ENCODE data around the gene DLEC1. TPM values are rescaled to one million over a fixed set of nuclear protein-coding genes. Genes with fewer than 3 reads are reported as not detected.

The DLEC1 gene
- total RNA-seq, 1 donor from 2014 or later = 0.11 TPM

DNA sequence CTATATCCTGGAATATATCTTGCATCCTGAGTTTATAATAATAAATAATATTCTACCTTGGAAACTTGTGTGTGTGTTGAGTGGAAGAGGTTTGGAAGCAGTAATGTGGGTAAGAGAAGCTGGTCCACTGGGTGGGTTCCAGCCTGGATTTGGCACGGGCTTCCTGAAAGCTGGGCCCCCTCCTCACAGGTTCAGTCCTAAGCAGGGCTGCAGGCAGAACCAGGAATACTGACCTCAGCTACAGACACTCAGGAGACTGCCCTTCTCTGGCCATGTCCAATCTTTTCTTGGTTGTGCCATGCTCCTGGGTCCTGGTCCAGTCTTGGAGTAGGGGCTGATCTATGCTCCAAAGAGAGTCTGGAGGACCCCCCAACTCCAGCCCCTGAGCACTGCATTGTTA lies 104.0 kb downstream of the DLEC1 start:
- Histone ChIP-seq H3K27me3 (no peaks in the 10 kb centered on the region), H3K4me1 (peaks cover 0 to 10% of the 10 kb centered on the region in 2 donors), H3K27ac (no peak overlapping the region), H3K9me3 (no peaks in the 10 kb centered on the region), H3K36me3 (peaks cover 5 to 16% of the 10 kb centered on the region in 2 donors), H3K4me3 (no peak overlapping the region)
- intact Hi-C loops (cut with DNase I) = no loop called here
- DNase-seq (ENCODE audit: low spot score in 2 of 2) = peak in 1 of 2 donors; percentile 9
- TF ChIP-seq, protein P1, sequence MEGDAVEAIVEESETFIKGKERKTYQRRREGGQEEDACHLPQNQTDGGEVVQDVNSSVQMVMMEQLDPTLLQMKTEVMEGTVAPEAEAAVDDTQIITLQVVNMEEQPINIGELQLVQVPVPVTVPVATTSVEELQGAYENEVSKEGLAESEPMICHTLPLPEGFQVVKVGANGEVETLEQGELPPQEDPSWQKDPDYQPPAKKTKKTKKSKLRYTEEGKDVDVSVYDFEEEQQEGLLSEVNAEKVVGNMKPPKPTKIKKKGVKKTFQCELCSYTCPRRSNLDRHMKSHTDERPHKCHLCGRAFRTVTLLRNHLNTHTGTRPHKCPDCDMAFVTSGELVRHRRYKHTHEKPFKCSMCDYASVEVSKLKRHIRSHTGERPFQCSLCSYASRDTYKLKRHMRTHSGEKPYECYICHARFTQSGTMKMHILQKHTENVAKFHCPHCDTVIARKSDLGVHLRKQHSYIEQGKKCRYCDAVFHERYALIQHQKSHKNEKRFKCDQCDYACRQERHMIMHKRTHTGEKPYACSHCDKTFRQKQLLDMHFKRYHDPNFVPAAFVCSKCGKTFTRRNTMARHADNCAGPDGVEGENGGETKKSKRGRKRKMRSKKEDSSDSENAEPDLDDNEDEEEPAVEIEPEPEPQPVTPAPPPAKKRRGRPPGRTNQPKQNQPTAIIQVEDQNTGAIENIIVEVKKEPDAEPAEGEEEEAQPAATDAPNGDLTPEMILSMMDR (IDR thresholded peaks at IDR 0.05) = no peak

DNA sequence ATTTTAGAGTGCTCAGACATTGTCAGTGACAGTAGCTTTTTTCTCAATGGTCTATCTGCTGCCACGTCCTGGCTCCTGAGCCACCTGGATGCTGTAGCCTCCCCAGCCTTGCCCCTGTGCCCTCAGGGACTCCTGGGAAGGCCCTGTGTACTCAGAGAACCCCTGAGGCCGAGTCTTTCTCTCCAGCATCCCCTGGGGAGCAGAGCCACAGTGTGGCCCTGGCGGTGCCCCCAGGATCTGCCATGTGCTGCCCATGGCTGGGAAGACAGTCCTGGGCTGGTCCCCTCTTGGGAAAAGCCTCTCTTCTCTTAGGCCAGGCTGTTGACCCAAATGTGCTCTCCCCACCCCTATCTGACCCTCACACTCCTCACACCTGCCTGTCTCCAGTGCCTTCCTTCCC lies 104.5 kb downstream of the DLEC1 start:
- Histone ChIP-seq H3K4me3 (no peak overlapping the region), H3K36me3 (peaks cover 5 to 16% of the 10 kb centered on the region in 2 donors), H3K27me3 (no peaks in the 10 kb centered on the region), H3K9me3 (no peaks in the 10 kb centered on the region), H3K27ac (no peak overlapping the region), H3K4me1 (peaks cover 0 to 8% of the 10 kb centered on the region in 2 donors)
- no peak for DNase-seq (ENCODE audit: low spot score in 2 of 2)
- TF ChIP-seq, protein P1 (IDR thresholded peaks at IDR 0.05) = no peak
- intact Hi-C loops (cut with DNase I) = no loop called here

GRCh38 chr3:38146504-38146903 lies 107.5 kb downstream of the DLEC1 start:
- no peak for DNase-seq (ENCODE audit: low spot score in 2 of 2)
- intact Hi-C loops (cut with DNase I) = no loop called here
- Histone ChIP-seq H3K4me3 (no peak overlapping the region), H3K27me3 (no peaks in the 10 kb centered on the region), H3K4me1 (no peaks in the 10 kb centered on the region), H3K9me3 (no peaks in the 10 kb centered on the region), H3K36me3 (peaks cover 4 to 7% of the 10 kb centered on the region in 2 donors), H3K27ac (no peak overlapping the region)
- TF ChIP-seq, protein P1 (IDR thresholded peaks at IDR 0.05) = no peak

DNA sequence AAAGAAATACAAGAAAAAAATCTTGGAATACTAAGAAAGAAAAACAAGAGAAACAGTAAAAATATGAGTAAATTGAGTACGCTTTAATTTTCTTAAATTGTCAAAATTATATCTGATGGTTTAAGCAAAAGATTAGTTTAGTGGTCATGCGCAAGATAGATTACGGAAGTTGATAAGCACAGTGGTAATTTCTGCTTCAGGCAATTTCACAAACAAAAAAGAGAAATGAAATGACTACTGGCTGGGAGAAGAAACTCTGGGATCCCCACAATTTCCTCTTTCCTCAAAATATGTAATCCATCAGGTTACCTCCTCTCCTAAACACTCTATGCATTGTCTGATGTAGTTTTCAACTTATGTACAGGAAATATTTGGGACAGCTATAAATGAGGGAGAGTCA lies 108.4 kb downstream of the DLEC1 start:
- TF ChIP-seq, protein P1 (IDR thresholded peaks at IDR 0.05) = no peak
- H3K4me1 ChIP-seq = no peaks in the 10 kb centered on the region
- intact Hi-C loops (cut with DNase I) = no loop called here
- H3K36me3 ChIP-seq = no peaks in the 10 kb centered on the region
- no peak overlapping the region for H3K27ac ChIP-seq
- no peak for DNase-seq (ENCODE audit: low spot score in 2 of 2)
- no peak overlapping the region for H3K4me3 ChIP-seq
- no peaks in the 10 kb centered on the region for H3K9me3 ChIP-seq
- H3K27me3 ChIP-seq = no peaks in the 10 kb centered on the region

DNA sequence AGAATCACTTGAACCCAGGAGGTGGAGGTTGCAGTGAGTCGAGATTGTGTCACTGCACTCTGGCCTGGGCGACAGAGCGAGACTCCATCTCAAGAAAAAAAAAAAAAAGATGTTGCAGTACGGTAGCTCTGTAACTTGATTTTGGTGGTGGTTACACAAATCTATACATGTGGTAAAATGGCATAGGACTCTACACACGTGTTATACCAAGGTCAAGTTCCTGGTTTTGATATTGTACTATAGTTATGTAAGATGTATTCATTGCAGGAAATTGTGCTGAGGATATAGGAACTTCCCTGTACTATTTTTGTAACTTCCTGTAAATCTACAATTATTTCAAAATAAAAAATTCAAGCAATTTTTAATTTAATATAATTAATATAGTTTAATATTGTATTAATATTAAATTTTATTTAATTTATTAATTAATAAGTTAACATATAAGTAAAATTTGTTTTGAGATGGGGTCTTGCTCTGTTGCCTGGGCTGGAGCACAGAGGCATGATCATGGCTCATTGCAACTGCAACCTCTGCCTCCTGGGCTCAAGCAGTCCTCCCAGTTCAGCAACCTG lies 109.4 kb downstream of the DLEC1 start:
- H3K4me1 ChIP-seq = no peaks in the 10 kb centered on the region
- H3K4me3 ChIP-seq = no peak overlapping the region
- H3K27me3 ChIP-seq = no peaks in the 10 kb centered on the region
- TF ChIP-seq, protein P1 (IDR thresholded peaks at IDR 0.05) = no peak
- H3K27ac ChIP-seq = no peak overlapping the region
- intact Hi-C loops (cut with DNase I) = no loop called here
- DNase-seq (ENCODE audit: low spot score in 2 of 2) = no peak
- no peaks in the 10 kb centered on the region for H3K36me3 ChIP-seq
- no peaks in the 10 kb centered on the region for H3K9me3 ChIP-seq

GRCh38 chr3:38149708-38150107 lies 110.7 kb downstream of the DLEC1 start:
- DNase-seq (ENCODE audit: low spot score in 2 of 2) = no peak
- Histone ChIP-seq H3K27me3 (no peaks in the 10 kb centered on the region), H3K36me3 (no peaks in the 10 kb centered on the region), H3K27ac (peak overlapping the region in 1 of 2 donors; percentile 22), H3K4me3 (no peak overlapping the region), H3K4me1 (no peaks in the 10 kb centered on the region), H3K9me3 (no peaks in the 10 kb centered on the region)
- TF ChIP-seq, protein P1 (IDR thresholded peaks at IDR 0.05) = no peak
- intact Hi-C loops (cut with DNase I) = no loop called here

Measured in ascending aorta (tissue), 2 donors.